K562 (cell line): Measurements from ENCODE around the gene OR2Y1. TPM values are rescaled to one million over a fixed set of nuclear protein-coding genes. Genes with fewer than 3 reads are reported as not detected.

Source experiments
- ATAC-seq: fragments of 200-7000 bp; cut with Tn5 transposase; 3 replicates; pipeline ENCODE4 v1.9.1; 2020; ENCODE audit warnings: moderate library complexity
- BruUV-seq: library from RNA; stranded (reverse); fragments of 400-500 nt; replicated peaks from 2 replicates; lab custom pipeline; 2021; lab: Mats Ljungman, UMichigan
- CTCF ChIA-PET: fragments of 300-600 bp; formaldehyde crosslinking; extraction: SDS; loops from one replicate; lab custom pipeline; 2021; ENCODE audit warnings: low intra/inter-chr PET ratio; lab: Yijun Ruan, JAX
- POLR2A ChIA-PET: fragments of 300-600, 350-650 bp; sonication (Branson Sonifier 250); formaldehyde crosslinking; extraction: SDS; loops from one replicate; lab custom pipeline; 2021; ENCODE audit warnings: antibody characterized with exemption, inconsistent platforms; lab: Yijun Ruan, JAX
- DNase-seq, 4 experiments: peaks; one replicate each; pipeline versions ENCODE4 v3.0.0 to v3.0.0-alpha.2; 2011 to 2018; ENCODE audit warnings: low spot score in 3 of 4, mixed read lengths in 3 of 4; ENCODE audit errors: extremely low read depth in 1 of 4
- FAIRE-seq: peaks from 2 replicates; lab custom pipeline; 2011; peaks lifted over from hg19 to GRCh38; lab: Jason Lieb, UNC
- H2AFZ ChIP-seq: 2 replicates; pipeline ENCODE4 v1.6.0; 2011; ENCODE audit warnings: low read depth, low read length, control low read depth, inconsistent platforms
- H3K27ac ChIP-seq: fragments of 200-600 bp; 3 replicates; pipeline ENCODE4 v1.8.0; 2011; ENCODE audit warnings: low read depth, mild to moderate bottlenecking, control low read depth, inconsistent platforms, low read length, moderate library complexity, mixed read lengths; ENCODE audit errors: extremely low read depth
- H3K27me3 ChIP-seq, 2 experiments: fragments of 300-600 bp in 1 of 2; 2 replicates in 1 of 2; 3 replicates in 1 of 2; pipeline versions ENCODE4 v1.6.0 to v1.8.0; 2011; ENCODE audit warnings: inconsistent platforms in 2 of 2, low read length in 2 of 2, mild to moderate bottlenecking in 1 of 2, mixed read lengths in 1 of 2, moderate library complexity in 1 of 2; ENCODE audit not compliant: control insufficient read depth in 2 of 2, insufficient read depth in 2 of 2
- H3K36me3 ChIP-seq: fragments of 300-600 bp; 3 replicates; pipeline ENCODE4 v1.8.0; 2011; ENCODE audit warnings: mild to moderate bottlenecking, low read length, inconsistent platforms; ENCODE audit not compliant: control insufficient read depth, insufficient read depth
- H3K4me1 ChIP-seq, 2 experiments: fragments of 200-600 bp in 1 of 2; replicated peaks in 1 of 2; 2 replicates in 1 of 2; 3 replicates in 1 of 2; pipeline versions ENCODE4 v1.5.1 to v1.8.0; 2011; ENCODE audit warnings: inconsistent platforms in 2 of 2, low read length in 2 of 2, mild to moderate bottlenecking in 1 of 2, mixed read lengths in 1 of 2, moderate library complexity in 1 of 2; ENCODE audit not compliant: control insufficient read depth in 2 of 2, insufficient read depth in 2 of 2
- H3K4me2 ChIP-seq: 2 replicates; pipeline ENCODE4 v1.6.1; 2011; ENCODE audit warnings: low read length, control low read depth, inconsistent platforms, mixed read lengths; ENCODE audit not compliant: insufficient read depth
- H3K4me3 ChIP-seq: fragments of 200-600 bp; sonication (generic), shearing (Covaris generic); 2 replicates; pipeline ENCODE4 v1.5.1; 2016; ENCODE audit warnings: control low read depth, inconsistent platforms
- H3K79me2 ChIP-seq: fragments of 200-600 bp; 3 replicates; pipeline ENCODE4 v1.8.0; 2011; ENCODE audit warnings: low read length, inconsistent platforms; ENCODE audit not compliant: control insufficient read depth, insufficient read depth
- H3K9ac ChIP-seq, 2 experiments: 2 replicates each; pipeline versions ENCODE4 v1.6.0 to v1.6.1; 2011; ENCODE audit warnings: low read depth in 2 of 2, low read length in 2 of 2, control low read depth in 1 of 2, inconsistent platforms in 1 of 2, mild to moderate bottlenecking in 1 of 2, mixed read lengths in 1 of 2; ENCODE audit not compliant: insufficient read depth in 1 of 2
- H3K9me1 ChIP-seq: one replicate; pipeline ENCODE4 v1.6.0; 2011; ENCODE audit warnings: inconsistent platforms, mild to moderate bottlenecking, low read length, moderate library complexity; ENCODE audit not compliant: control insufficient read depth, insufficient read depth
- H3K9me3 ChIP-seq: replicated peaks from 2 replicates; pipeline ENCODE4 v1.5.1; 2011; ENCODE audit warnings: low read depth, low read length, inconsistent platforms; ENCODE audit not compliant: control insufficient read depth, insufficient read depth
- H4K20me1 ChIP-seq: replicated peaks from 2 replicates; pipeline ENCODE4 v1.6.1; 2011; ENCODE audit warnings: low read length, inconsistent platforms, mixed read lengths; ENCODE audit not compliant: control insufficient read depth, insufficient read depth
- POU5F1 ChIP-seq: fragments of 150-350 bp; IDR thresholded peaks from 2 replicates; pipeline ENCODE4 v1.6.1; 2014; ENCODE audit warnings: borderline replicate concordance, low read length, low read depth, mild to moderate bottlenecking; ENCODE audit not compliant: partially characterized antibody
- WGBS: fragments of 100-300 bp; shearing (Covaris generic); methylation state at CpG from one replicate; pipeline ENCODE4 v1.1.6; 2016; ENCODE audit warnings: low coverage, mixed read lengths; ENCODE audit not compliant: insufficient coverage; ENCODE audit errors: missing lambda C conversion rate; 5-methylcytosine and 5-hydroxymethylcytosine counted together
- in situ Hi-C: fragments of 300-500 bp; cut with MboI; formaldehyde crosslinking; loops from 4 replicates; pipeline ENCODE4 v1.15.0; 2018; ENCODE audit warnings: inconsistent platforms, mixed read lengths
- intact Hi-C: fragments of 100-400 bp; cut with micrococcal nuclease; formaldehyde crosslinking; loops from 2 replicates; pipeline ENCODE4 v1.14.2; 2022
- polyA plus RNA-seq, 8 experiments: library from polyadenylated mRNA; depleted of rRNA in 4 of 8; stranded (reverse) in 5 of 8; unstranded in 3 of 8; fragments of >200 nt; fragmentation: Nextera tagmentation in 2 of 8; fragmentation: Illumina TruSeq in 1 of 8; extraction: Ambion mirVana in 2 of 8; extraction: Trizol in 1 of 8; gene quantifications; 2 replicates each; pipeline versions ENCODE4 v1.2.1 to v1.2.3, GENCODE V29; 2011 to 2014; ENCODE audit warnings: inconsistent platforms in 1 of 8, missing spikeins in 1 of 8
- total RNA-seq, 7 experiments: library from RNA; depleted of rRNA in 6 of 7; stranded (reverse); fragments of >200 nt in 6 of 7; fragmentation: Illumina TruSeq in 2 of 7; extraction: Trizol in 2 of 7; gene quantifications; 2 replicates each; pipeline versions ENCODE4 v1.2.1 to v1.2.3, GENCODE V29; 2011 to 2021; ENCODE audit warnings: low replicate concordance in 1 of 7
- TF ChIP-seq, protein P1 (sequence below), 3 experiments: IDR thresholded peaks in 2 of 3; conservative IDR thresholded peaks in 1 of 3; 2 replicates each; pipeline ENCODE4 v1.5.1; 2011 to 2012; ENCODE audit warnings: low read length in 3 of 3, mild to moderate bottlenecking in 3 of 3, control low read depth in 2 of 3, improper control_type of control experiment in 1 of 3, inconsistent platforms in 1 of 3, low read depth in 1 of 3, mixed read lengths in 1 of 3, moderate library complexity in 1 of 3; ENCODE audit not compliant: insufficient read depth in 2 of 3

Gene OR2Y1
- total and polyA plus RNA-seq, 9 of the 15 experiments (the other 6 are each of a cell fraction or from before 2014, with no cell fraction given): not detected

DNA sequence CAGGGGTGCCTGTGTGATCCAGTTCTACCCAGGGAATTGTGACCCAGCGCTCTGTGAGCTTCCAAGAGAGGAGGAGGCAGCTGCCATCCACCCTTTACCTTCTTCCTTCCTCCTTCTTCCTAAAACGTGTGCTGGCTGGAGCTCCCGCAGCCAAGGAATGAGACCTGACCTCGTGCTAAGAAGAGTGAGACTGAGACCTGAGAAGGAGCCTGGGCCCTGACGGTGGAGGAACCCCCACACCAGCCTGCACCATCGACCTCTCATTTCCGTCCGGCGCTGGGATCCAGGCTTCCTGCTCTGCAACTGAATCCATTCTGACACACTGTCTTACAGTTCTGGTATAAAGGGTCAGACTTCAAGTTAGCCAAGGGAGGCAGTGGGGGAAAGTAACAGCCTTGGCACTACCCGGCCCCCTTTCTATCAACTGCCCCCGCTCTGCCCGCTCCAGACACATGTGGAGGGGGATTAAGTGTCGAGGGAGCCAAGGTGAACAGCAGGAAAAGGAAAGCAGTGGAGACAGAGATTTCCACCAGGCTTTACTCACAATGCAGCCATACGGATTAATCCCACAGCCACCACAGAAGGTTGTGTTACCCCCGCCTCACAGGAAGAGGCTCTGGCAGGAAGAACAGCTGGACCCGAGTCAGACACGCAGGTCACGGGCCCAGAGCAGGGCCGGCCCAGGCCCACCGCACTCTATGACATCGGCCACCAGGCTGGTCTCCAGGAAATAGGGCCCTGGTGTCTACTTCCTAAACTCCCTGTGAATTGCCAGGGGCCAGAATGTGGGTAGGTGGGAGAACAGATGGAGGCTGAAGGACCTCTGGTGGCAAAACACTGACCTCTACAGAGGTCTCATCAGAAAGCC is 46.9 kb upstream of the OR2Y1 start:
- 74% methylated on average over 16 of the region's 21 CpGs for WGBS
- H3K27ac ChIP-seq: no peak overlapping the region

More for the DNA sequence above, 46.9 kb upstream of the OR2Y1 start:
- no peak for TF ChIP-seq POU5F1
- TF ChIP-seq, protein P1, sequence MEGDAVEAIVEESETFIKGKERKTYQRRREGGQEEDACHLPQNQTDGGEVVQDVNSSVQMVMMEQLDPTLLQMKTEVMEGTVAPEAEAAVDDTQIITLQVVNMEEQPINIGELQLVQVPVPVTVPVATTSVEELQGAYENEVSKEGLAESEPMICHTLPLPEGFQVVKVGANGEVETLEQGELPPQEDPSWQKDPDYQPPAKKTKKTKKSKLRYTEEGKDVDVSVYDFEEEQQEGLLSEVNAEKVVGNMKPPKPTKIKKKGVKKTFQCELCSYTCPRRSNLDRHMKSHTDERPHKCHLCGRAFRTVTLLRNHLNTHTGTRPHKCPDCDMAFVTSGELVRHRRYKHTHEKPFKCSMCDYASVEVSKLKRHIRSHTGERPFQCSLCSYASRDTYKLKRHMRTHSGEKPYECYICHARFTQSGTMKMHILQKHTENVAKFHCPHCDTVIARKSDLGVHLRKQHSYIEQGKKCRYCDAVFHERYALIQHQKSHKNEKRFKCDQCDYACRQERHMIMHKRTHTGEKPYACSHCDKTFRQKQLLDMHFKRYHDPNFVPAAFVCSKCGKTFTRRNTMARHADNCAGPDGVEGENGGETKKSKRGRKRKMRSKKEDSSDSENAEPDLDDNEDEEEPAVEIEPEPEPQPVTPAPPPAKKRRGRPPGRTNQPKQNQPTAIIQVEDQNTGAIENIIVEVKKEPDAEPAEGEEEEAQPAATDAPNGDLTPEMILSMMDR (IDR thresholded peaks at IDR 0.05 in 2 of 3, conservative IDR thresholded peaks at IDR 0.05 in 1 of 3; ENCODE audit: insufficient read depth in 2 of 3, low read depth in 1 of 3, low read length in 3 of 3): peak in 2 of 3 experiments; percentile 23 to 33; a peak in 1 of 6 replicates
- no peaks in the 10 kb centered on the region for H3K9me3 ChIP-seq
- no peak for FAIRE-seq
- H3K9me1 ChIP-seq: no peaks in the 10 kb centered on the region
- H4K20me1 ChIP-seq: no peaks in the 10 kb centered on the region
- peaks cover 8% of the 10 kb centered on the region; the same call in 1 of the 3 replicates for H3K79me2 ChIP-seq
- H3K4me3 ChIP-seq: no peak overlapping the region
- in situ Hi-C loops (no loop called here), intact Hi-C loops (no loop called here)
- no TSS peak for BruUV-seq
- H2AFZ ChIP-seq: no peak overlapping the region
- DNase-seq: no peak
- H3K36me3 ChIP-seq: peaks cover 27% of the 10 kb centered on the region; the same call in 2 of the 3 replicates
- H3K27me3 ChIP-seq: no peaks in the 10 kb centered on the region
- H3K4me1 ChIP-seq: peaks cover 22 to 39% of the 10 kb centered on the region in 2 experiments; a peak in 4 of 5 replicates
- no peak for ATAC-seq
- CTCF ChIA-PET: no interaction called here
- POLR2A ChIA-PET: interaction anchor here (0.7 to 1.2 kb wide), 3 partner anchors 15 to 74 kb away, joined by 3 to 5 read pairs (median 4); partner anchors contain the start of gene ZFP62
- no peak overlapping the region for H3K4me2 ChIP-seq
- H3K9ac ChIP-seq: peak overlapping the region in 1 of 2 experiments; percentile 61; a peak in 2 of 4 replicates
